WTC11 (cell line): Measurements from ENCODE around the gene KBTBD12. TPM values are rescaled to one million over a fixed set of nuclear protein-coding genes. Genes with fewer than 3 reads are reported as not detected.

Experiments used
- ARID4B ChIP-seq: sonication (generic); formaldehyde crosslinking; IDR thresholded peaks from 2 replicates; pipeline ENCODE4 v1.8.0; 2023; ENCODE audit warnings: missing genetic modification reagents, mild to moderate bottlenecking, borderline replicate concordance
- ATF3 ChIP-seq: sonication (generic); formaldehyde crosslinking; conservative IDR thresholded peaks from 2 replicates; pipeline ENCODE4 v1.8.1; 2022; ENCODE audit warnings: mild to moderate bottlenecking, missing genetic modification reagents
- FOXP4 ChIP-seq: sonication (generic); formaldehyde crosslinking; IDR thresholded peaks from 2 replicates; pipeline ENCODE4 v1.8.0; 2022; ENCODE audit warnings: mild to moderate bottlenecking, missing genetic modification reagents
- HMGXB4 ChIP-seq: sonication (generic); formaldehyde crosslinking; IDR thresholded peaks from 2 replicates; pipeline ENCODE4 v1.8.1; 2023; ENCODE audit warnings: mild to moderate bottlenecking, moderate library complexity, missing genetic modification reagents
- NFE2L1 ChIP-seq: sonication (generic); formaldehyde crosslinking; IDR thresholded peaks from 2 replicates; pipeline ENCODE4 v1.8.1; 2023; ENCODE audit warnings: missing genetic modification reagents
- NR3C1 ChIP-seq: sonication (generic); formaldehyde crosslinking; conservative IDR thresholded peaks from 2 replicates; pipeline ENCODE4 v1.8.1; 2023; ENCODE audit warnings: low read depth, mild to moderate bottlenecking, missing genetic modification reagents
- PRDM15 ChIP-seq: sonication (generic); formaldehyde crosslinking; IDR thresholded peaks from 2 replicates; pipeline ENCODE4 v1.8.0; 2022; ENCODE audit warnings: missing genetic modification reagents
- SP1 ChIP-seq: sonication (generic); formaldehyde crosslinking; conservative IDR thresholded peaks from 2 replicates; pipeline ENCODE4 v1.8.1; 2022; ENCODE audit warnings: missing genetic modification reagents
- TEAD1 ChIP-seq: sonication (generic); formaldehyde crosslinking; IDR thresholded peaks from 2 replicates; pipeline ENCODE4 v1.8.0; 2022; ENCODE audit warnings: mild to moderate bottlenecking, missing genetic modification reagents
- USF1 ChIP-seq: sonication (generic); formaldehyde crosslinking; IDR thresholded peaks from 2 replicates; pipeline ENCODE4 v1.8.0; 2022; ENCODE audit warnings: mild to moderate bottlenecking, missing genetic modification reagents
- ZNF121 ChIP-seq: sonication (generic); formaldehyde crosslinking; IDR thresholded peaks from 2 replicates; pipeline ENCODE4 v1.8.0; 2023; ENCODE audit warnings: missing genetic modification reagents
- total RNA-seq: library from RNA; stranded (reverse); gene quantifications from 3 replicates; pipeline ENCODE4 v1.2.3, GENCODE V29; 2021
- TF ChIP-seq, protein P1 (sequence below): sonication (generic); formaldehyde crosslinking; IDR thresholded peaks from 2 replicates; pipeline ENCODE4 v1.8.1; 2023; ENCODE audit warnings: mild to moderate bottlenecking, missing genetic modification reagents, borderline replicate concordance

KBTBD12 gene
- total RNA-seq, 1 experiment from 2014 or later: 0.22 TPM

GRCh38 chr3:127959041-127959440, 44.0 kb downstream of the KBTBD12 start (continued):
- TF ChIP-seq PRDM15 (CRISPR knock-in tag) (no peak), ATF3 (no peak), USF1 (CRISPR knock-in tag) (no peak), ZNF121 (CRISPR knock-in tag) (no peak), FOXP4 (CRISPR knock-in tag) (no peak), TEAD1 (CRISPR knock-in tag) (no peak), ARID4B (CRISPR knock-in tag) (no peak), NFE2L1 (CRISPR knock-in tag) (no peak), SP1 (CRISPR knock-in tag) (no peak), HMGXB4 (CRISPR knock-in tag) (no peak), NR3C1 (CRISPR knock-in tag) (no peak)
- TF ChIP-seq, protein P1, sequence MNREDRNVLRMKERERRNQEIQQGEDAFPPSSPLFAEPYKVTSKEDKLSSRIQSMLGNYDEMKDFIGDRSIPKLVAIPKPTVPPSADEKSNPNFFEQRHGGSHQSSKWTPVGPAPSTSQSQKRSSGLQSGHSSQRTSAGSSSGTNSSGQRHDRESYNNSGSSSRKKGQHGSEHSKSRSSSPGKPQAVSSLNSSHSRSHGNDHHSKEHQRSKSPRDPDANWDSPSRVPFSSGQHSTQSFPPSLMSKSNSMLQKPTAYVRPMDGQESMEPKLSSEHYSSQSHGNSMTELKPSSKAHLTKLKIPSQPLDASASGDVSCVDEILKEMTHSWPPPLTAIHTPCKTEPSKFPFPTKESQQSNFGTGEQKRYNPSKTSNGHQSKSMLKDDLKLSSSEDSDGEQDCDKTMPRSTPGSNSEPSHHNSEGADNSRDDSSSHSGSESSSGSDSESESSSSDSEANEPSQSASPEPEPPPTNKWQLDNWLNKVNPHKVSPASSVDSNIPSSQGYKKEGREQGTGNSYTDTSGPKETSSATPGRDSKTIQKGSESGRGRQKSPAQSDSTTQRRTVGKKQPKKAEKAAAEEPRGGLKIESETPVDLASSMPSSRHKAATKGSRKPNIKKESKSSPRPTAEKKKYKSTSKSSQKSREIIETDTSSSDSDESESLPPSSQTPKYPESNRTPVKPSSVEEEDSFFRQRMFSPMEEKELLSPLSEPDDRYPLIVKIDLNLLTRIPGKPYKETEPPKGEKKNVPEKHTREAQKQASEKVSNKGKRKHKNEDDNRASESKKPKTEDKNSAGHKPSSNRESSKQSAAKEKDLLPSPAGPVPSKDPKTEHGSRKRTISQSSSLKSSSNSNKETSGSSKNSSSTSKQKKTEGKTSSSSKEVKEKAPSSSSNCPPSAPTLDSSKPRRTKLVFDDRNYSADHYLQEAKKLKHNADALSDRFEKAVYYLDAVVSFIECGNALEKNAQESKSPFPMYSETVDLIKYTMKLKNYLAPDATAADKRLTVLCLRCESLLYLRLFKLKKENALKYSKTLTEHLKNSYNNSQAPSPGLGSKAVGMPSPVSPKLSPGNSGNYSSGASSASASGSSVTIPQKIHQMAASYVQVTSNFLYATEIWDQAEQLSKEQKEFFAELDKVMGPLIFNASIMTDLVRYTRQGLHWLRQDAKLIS (CRISPR knock-in tag): no peak
